ENCODE results near the gene PROCR. TPM values are rescaled to one million over a fixed set of nuclear protein-coding genes. Genes with fewer than 3 reads are reported as not detected.
"Not testable (repeated sequence)": the region's sequence is repeated elsewhere in the genome, so short reads cannot be mapped to it uniquely, and the experiment has no call there.

PROCR gene
- total RNA-seq = 103 TPM
- long read RNA-seq, transcript PROCR-201 (4 exons, 1,348 nt) = major isoform, 67 of 139 reads
- long read RNA-seq, partial matches to known transcripts = 43 of 139 reads
- long read RNA-seq, other reads (novel, unspliced or antisense) = 28 of 139 reads

GRCh38 chr20:35171753-35172433 lies at the start of gene PROCR:
PROCR (plus strand) TSS chr20:35172072; CDS start chr20:35172155, 83 bp downstream.
- peak; percentile 93 for DNase-seq (ENCODE audit: low spot score)

DNA sequence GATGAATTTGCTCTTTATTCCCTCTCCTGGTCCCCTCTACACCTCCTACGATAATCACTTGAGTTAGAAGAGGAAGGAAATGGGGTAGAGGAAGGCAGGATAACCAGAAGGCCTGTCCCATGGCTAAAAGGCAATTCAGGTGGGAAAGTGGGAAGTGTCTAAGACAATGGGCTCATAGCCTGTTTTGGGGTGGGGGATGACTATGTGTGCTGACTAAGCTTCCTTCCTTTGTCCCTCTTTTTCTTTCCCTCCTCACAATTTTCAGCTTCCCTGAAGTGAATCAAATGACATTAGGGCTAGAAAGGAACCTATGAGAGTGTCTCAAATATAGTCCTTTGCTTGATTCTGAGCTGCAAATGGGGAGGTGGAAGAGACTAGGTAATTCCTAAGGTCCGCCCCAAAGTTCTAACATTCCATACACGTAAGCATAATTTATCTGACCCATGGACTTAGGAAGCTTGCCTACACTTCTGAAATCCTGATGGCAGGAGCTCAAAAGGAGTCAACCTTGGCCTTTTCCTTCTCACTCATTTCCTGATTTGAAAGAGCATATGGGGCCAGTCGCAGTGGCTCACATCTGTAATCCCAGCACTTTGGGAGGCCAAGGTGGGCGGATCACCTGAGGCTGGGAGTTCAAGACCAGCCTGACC lies 49.0 kb upstream of the PROCR start:
- no peak for DNase-seq (ENCODE audit: low spot score)

DNA sequence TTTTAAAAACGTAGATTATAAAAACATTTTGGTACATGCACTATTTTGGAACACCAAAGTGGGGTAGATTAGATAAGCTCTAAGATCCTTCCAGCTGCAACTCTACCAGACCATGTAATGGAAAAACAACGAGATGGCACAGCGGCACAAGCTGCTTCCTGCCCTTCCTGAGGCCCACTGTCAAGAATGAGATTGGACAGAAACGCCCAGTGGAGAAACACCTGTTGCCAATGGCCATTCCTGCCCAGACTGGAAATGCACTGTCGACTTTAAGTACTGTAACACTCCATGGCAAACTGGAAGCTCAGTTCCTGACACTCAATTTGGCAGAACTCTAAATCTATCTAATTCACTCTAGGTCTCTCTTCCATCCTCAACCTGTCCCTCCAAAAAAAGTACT lies 46.1 kb upstream of the PROCR start:
- no peak for DNase-seq (ENCODE audit: low spot score)

- DNase-seq (ENCODE audit: low spot score) = no peak
Observed at GRCh38 chr20:35129647-35130069, 42.2 kb upstream of the PROCR start.

DNA sequence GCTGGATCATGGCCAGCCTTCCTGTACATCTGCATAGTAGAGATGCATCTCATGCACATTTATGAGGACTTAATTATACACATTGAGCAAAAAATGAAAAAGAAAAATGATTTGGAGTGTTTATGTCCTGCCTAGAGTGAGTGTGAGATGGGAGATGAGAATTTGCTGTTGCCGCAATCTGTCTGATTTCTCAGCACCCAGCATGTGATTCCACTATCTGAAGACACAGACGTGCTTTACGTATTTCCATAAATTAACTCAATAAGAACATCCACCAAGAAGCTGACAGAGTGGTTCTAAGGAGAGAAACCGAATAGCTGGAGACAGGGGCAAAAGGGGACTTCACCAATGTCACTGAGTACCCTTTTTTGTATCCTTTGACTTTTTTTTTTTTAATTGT lies 39.9 kb upstream of the PROCR start:
- DNase-seq (ENCODE audit: low spot score) = no peak

DNA sequence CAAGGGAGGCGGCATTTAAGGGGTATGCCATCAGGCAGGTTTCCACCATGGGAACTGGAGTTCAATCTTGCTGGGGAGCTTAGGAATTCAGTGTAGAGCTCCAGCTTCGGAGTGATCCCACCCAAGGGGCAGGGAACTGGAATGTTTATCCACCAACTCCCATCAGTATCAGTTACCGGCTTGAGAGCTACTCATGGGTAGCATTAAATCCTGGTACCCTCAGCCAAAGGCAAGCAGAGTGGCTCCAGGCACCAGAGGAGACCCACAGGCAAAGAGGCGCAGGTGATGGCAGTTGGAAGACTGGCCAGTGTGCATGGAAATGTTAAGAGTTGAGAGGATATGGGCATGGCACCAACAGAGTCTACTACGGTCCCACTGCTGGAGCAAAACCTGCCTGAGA lies 38.8 kb upstream of the PROCR start:
- DNase-seq (ENCODE audit: low spot score) = no peak

DNA sequence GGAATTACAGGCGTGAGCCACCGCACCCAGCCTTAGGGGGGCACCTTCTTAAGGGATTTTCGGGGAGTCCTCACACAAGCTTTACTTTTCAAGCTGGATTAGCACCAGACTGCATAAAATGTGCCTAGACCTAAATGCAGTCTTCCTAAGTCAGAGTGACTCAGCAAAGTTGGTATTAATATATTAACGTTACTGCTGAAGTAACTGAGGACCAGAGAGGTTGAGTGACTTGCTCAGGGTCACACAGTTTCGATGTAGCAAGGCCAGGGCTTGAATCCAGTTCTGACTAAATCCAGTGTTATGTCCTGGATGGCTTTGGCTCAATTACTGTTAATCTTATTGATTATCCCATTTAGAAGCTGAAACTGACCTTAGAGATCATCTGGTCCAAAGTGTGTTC lies 38.1 kb upstream of the PROCR start:
- no peak for DNase-seq (ENCODE audit: low spot score)

DNA sequence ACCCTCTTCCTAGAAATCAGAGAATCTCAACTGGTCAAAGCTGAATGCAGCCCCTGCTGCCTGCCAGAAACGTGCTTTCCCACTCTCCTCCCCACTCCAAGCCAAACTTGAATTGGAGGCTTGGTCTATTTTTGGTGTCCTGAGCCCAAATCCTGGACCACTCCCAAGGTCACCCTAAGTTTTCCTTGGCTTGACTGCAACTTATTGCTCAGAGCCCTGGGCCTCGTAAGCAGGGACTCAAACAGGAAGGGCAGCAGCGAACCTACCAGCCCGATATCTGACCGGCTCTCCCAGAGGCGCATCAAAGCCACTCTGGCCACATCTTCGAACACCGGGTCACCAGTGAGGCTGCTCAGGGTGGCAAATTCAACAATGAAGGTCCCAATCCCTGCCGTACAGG lies 37.4 kb upstream of the PROCR start:
- DNase-seq (ENCODE audit: low spot score) = no peak

DNA sequence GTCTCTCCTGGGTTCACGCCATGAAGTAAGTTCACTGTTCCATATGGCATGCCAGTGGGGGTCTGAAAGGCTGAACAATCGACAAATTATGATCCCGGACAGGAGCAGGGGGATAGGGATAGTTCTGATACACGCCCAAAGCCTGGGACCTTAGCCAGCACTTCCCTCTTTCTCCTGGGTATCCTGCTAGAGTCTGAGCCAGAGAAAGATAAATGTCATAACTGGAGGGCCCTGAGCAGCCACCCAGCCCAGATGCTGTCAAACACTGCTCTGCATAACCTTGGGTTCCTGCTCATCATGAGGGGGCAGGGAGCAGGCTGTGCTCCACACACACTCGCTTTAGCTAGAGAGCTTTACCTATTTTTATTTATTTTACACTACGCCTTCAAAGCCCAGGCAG lies 37.0 kb upstream of the PROCR start:
- no peak for DNase-seq (ENCODE audit: low spot score)

- DNase-seq (ENCODE audit: low spot score) = no peak
Observed at GRCh38 chr20:35135867-35136586, 35.8 kb upstream of the PROCR start.

DNA sequence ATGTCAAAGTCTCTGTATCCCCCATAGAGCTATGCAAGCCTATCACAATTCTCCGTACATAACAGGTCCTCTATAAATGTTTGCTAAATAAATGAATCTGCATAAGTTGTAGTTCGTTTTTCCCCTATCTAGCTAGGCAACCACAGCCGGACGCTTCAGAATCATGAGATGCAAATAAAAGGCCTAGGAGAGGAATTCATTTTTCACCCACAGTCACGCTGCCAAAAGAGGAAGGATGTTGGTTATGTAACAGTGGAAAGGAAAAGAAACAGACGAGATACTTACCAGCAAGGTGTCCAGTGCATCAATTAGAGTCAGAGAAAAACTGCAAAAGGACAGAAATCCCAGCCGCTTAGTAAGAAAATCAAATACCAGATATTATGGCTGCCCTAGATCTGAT lies 27.2 kb upstream of the PROCR start:
- DNase-seq (ENCODE audit: low spot score) = no peak

DNA sequence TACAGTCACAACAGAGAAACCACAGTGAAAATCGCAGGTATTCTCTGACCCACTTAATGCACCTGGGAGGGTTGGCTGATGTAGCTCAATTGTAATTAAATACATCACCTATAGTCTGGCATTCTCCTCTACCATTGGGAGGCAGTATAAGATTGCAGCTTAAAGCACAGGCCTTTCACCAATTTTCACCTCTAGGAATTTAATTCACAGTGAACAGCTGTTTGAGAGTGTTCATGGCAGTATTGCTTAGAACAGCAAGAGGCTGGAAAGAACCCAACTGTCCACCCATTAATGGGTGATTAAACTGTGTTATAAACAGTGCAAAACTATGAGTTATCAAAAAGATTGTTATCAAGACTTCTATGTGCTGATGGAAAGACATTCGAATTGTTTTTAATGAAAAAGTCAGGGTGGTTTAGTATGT lies 26.7 kb upstream of the PROCR start:
- DNase-seq (ENCODE audit: low spot score) = no peak

DNA sequence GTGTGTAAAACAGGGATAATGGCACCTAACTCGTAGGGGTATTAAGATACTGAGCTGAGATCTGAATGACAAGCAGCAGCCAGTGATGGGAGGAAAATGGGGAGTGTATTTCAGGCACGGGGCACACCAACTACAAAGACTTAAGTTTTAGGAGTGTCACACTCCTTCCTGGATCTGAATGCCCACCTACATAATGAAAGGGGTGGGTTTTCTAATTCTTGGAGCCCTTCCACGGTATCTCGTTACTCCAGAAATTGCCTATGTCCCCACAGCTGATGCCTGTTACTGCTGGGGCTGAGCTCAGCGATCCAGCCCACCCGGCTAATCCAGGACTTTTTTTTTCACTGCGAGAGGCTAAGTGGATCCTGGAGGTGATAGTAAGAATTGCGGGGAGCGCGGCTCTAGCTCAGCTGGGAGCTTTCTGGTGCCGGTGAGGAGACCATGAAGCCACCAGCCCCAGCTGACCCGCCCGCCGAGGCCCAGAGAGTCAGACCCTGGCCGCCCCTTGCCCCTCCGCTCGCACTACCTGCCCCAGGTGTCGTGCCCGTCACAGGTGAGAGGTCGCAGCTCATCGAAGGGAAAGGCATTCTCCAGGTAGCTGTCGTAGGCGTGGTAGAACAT lies 25.5 kb upstream of the PROCR start:
- no peak for DNase-seq (ENCODE audit: low spot score)

DNA sequence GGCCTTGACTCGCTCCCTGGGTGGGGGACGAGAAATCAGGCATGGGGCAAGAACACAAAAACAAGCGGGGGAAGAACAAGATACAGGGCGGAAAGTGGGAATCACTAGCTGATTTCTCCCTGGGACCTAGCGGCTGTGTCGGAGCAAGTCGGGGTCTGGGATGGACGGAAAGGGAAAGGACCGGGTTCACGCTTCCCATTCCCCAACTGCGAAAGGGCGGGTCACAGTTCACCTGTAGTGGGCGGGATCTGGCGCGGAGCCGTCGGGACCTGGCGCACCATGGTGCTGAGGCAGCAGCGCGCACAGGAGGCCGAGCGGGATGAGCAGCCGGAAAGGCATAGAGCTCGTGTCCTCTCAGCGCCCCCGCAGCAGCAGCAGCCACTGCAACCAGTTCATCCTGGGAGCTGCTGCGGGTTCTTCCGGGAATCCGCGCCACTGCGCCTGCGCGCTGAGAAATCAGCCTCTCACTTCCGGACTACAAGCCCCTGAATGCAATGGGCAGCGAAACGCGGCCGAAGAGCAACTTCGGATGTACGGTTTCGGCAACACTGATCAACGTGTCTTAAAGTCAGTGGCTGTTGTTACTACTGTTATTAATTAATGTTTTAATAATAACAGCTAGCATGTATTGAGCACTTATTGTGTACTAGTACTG lies 24.8 kb upstream of the PROCR start, which contains the start of gene EDEM2:
Gene EDEM2 (minus strand): TSS at position 417 of the 655 bp plus-strand sequence. CDS start 78 bp downstream, at position 339.
- DNase-seq (ENCODE audit: low spot score) = peak; percentile 98

DNA sequence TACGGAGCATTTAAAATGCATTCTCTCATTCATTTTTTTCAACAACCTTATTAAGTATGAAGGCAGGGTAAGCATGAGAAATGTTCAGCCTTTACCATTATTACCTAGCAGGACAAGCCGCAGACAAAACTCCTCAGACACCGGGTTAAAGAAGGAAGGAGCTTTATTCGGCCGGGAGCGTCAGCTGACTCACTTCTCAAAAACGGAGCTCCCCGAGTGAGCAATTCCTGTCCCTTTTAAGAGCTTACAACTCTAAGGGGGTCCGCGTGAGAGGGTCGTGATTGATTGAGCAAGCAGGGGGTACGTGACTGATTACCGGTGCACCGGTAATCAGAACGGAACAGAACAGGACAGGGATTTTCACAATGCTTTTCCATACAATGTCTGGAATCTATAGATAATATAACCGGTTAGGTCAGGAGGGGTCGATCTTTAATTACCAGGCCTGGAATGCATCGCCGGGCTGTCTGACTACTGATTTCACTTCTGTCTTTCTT lies 24.2 kb upstream of the PROCR start:
- not testable (repeated sequence) for DNase-seq (ENCODE audit: low spot score)

GRCh38 chr20:35150846-35151579 lies 20.9 kb upstream of the PROCR start:
- no peak for DNase-seq (ENCODE audit: low spot score)

GRCh38 chr20:35151736-35152135 lies 20.1 kb upstream of the PROCR start:
- no peak for DNase-seq (ENCODE audit: low spot score)

DNA sequence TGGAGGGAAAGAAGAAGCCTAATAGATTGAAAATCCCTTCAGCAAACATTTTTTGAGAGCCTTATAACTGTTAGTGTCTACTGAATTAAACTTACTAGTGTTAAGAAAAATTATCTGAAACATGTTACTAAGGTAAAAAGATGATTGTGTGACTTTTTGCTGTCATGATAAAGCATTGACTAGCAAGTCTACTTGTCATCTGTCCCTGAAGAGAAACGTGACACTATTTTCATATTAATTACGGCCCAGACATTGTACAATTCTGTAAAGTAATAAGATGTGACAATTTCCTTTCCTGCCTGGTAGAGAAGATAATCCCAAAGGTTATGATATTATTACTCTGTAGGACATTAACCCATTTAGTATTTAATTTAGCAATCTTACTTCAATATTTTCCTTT lies 15.9 kb upstream of the PROCR start:
- DNase-seq (ENCODE audit: low spot score) = no peak

- no peak for DNase-seq (ENCODE audit: low spot score)
Observed at GRCh38 chr20:35156978-35157377, 14.9 kb upstream of the PROCR start.

DNA sequence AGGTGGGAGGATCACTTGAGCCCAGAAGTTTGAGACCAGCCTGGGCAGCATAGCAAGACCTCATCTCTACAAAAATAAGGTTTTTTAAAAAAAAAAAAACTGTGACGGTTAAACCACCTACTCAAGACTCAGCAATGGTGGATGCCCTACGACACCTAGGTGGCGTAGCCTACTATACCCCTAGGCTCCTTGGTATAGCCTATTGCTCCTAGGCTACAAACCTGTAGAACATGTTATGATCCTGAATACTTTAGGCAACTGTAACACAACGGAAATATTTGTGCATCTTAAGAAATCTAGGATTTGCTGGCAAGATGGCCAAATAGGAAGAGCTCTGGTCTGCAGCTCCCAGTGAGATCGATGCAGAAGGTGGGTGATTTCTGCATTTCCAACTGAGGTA lies 11.5 kb upstream of the PROCR start:
- DNase-seq (ENCODE audit: low spot score) = not testable (repeated sequence)
